Ramos (cell line): Measurements from ENCODE around the gene DDX51.

Experiments used
- in situ Hi-C: fragments of 300-500 bp; cut with MboI; formaldehyde crosslinking; loops from one replicate; pipeline ENCODE4 v1.14.3; 2022; ENCODE audit warnings: low sequenced_read_pairs; ENCODE audit not compliant: unreplicated experiment

The DDX51 gene

GRCh38 chr12:132169376-132169775 is 25.3 kb upstream of the DDX51 start:
- in situ Hi-C loops: no loop called here

GRCh38 chr12:132168311-132169031 is 24.4 kb upstream of the DDX51 start:
- in situ Hi-C loops: no loop called here

GRCh38 chr12:132167611-132168310 is 23.6 kb upstream of the DDX51 start:
- in situ Hi-C loops: no loop called here

GRCh38 chr12:132166801-132167591 is 22.9 kb upstream of the DDX51 start:
- in situ Hi-C loops: no loop called here

GRCh38 chr12:132166093-132166492 is 22.0 kb upstream of the DDX51 start:
- in situ Hi-C loops: no loop called here

- in situ Hi-C loops: no loop called here
These were observed 21.5 kb upstream of the DDX51 start for GRCh38 chr12:132165584-132165983.

GRCh38 chr12:132164426-132164825 is 20.3 kb upstream of the DDX51 start:
- in situ Hi-C loops: no loop called here

- in situ Hi-C loops: no loop called here
These were observed 19.8 kb upstream of the DDX51 start for GRCh38 chr12:132163911-132164288.

- in situ Hi-C loops: no loop called here
These were observed 19.2 kb upstream of the DDX51 start for GRCh38 chr12:132163041-132163910.

GRCh38 chr12:132162508-132163031 is 18.5 kb upstream of the DDX51 start:
- in situ Hi-C loops: no loop called here

GRCh38 chr12:132161796-132162507 is 17.8 kb upstream of the DDX51 start:
- in situ Hi-C loops: no loop called here

- in situ Hi-C loops: no loop called here
These were observed 17.1 kb upstream of the DDX51 start for GRCh38 chr12:132161036-132161781.

- in situ Hi-C loops: no loop called here
These were observed 16.5 kb upstream of the DDX51 start for GRCh38 chr12:132160601-132161035.

- in situ Hi-C loops: no loop called here
These were observed 15.9 kb upstream of the DDX51 start for GRCh38 chr12:132160016-132160415.

GRCh38 chr12:132159555-132160003 is 15.5 kb upstream of the DDX51 start:
- in situ Hi-C loops: no loop called here

GRCh38 chr12:132158677-132159554 is 14.8 kb upstream of the DDX51 start:
- in situ Hi-C loops: no loop called here

- in situ Hi-C loops: no loop called here
These were observed 13.8 kb upstream of the DDX51 start for GRCh38 chr12:132157733-132158409.
